Neural progenitor cell (in vitro differentiated cells): ENCODE results near the gene MOGAT1.

Experiments
- CTCF ChIP-seq: fragments of 200-600 bp; sonication (generic); IDR thresholded peaks from 2 replicates; pipeline ENCODE4 v1.5.1; 2017; ENCODE audit warnings: antibody characterized with exemption, mild to moderate bottlenecking
- EZH2 ChIP-seq: fragments of 200-600 bp; sonication (generic); IDR thresholded peaks from 2 replicates; pipeline ENCODE4 v1.6.1; 2017; ENCODE audit warnings: antibody characterized with exemption, mild to moderate bottlenecking, moderate library complexity
- EZH2phosphoT487 ChIP-seq: fragments of 200-600 bp; sonication (generic); IDR thresholded peaks from 2 replicates; pipeline ENCODE4 v1.6.1; 2017; ENCODE audit warnings: antibody characterized with exemption

- no peak for TF ChIP-seq CTCF
- no peak for TF ChIP-seq EZH2phosphoT487
- TF ChIP-seq EZH2 = no peak
Measured at GRCh38 chr2:222731201-222731621, 59.8 kb downstream of the MOGAT1 start.
